Erythroblast (primary cell): ENCODE data around the gene MAP3K5.

Experiments
- GATA1 ChIP-seq: IDR thresholded peaks from 2 replicates; pipeline ENCODE4 v1.6.1; 2011; ENCODE audit warnings: low read depth, mild to moderate bottlenecking, control low read depth, low read length, moderate library complexity
- POLR2A ChIP-seq: IDR thresholded peaks from 2 replicates; pipeline ENCODE4 v1.6.1; 2011; ENCODE audit warnings: mild to moderate bottlenecking, low read length

DNA sequence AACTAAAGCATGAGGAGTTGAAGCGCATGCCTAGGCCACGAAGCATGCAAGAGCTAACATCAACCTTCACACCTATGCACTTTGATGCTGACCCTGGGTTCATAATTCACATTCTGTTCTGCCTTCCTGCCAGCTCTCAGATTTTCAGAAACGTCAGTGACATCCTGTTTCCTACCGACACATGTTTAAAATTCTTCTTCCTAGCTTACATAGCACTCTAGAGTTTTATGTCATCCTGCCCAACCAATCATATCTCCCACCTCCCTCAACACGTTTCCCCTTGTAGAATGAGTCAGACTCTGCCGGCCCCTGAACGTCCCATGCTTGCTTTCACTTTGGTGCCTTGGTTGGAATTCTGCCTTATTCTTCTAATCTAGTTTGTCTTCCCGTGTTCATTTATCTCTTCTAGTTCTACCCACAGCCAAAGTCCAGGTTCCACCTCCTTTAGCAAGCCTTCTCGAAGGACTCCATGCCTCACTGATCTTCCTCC is 144.9 kb downstream of the MAP3K5 start:
- no peak for TF ChIP-seq POLR2A
- no peak for TF ChIP-seq GATA1
